ENCODE results near the gene MAGOH. TPM values are rescaled to one million over a fixed set of nuclear protein-coding genes. Genes with fewer than 3 reads are reported as not detected.
A peak's percentile ranks its signal among the peaks of the same experiment; 100 is the strongest.

MAGOH gene
- total RNA-seq, 4 donors from 2014 or later = 16.2 to 50.3 (median 20.2) TPM

- Histone ChIP-seq H3K36me3 (peaks cover 0 to 76% (median 3%) of the 10 kb centered on the region in 3 donors), H3K4me3 (no peak overlapping the region), H3K27ac (no peak overlapping the region), H3K27me3 (no peaks in the 10 kb centered on the region), H3K9me3 (peaks cover 0 to 18% (median 1%) of the 10 kb centered on the region in 4 donors), H3K4me1 (peaks cover 0 to 2% (median 0%) of the 10 kb centered on the region in 4 donors)
- TF ChIP-seq POLR2A (IDR thresholded peaks at IDR 0.05) = no peak
- no peak for TF ChIP-seq CTCF (IDR thresholded peaks at IDR 0.05)
- DNase-seq = no peak
Measured at GRCh38 chr1:53203466-53203865, 34.9 kb downstream of the MAGOH start.

GRCh38 chr1:53198241-53198651 is 40.1 kb downstream of the MAGOH start:
- TF ChIP-seq POLR2A (IDR thresholded peaks at IDR 0.05) (peak in 1 of 2 donors; percentile 56), CTCF (IDR thresholded peaks at IDR 0.05) (no peak)
- Histone ChIP-seq H3K27ac (peak overlapping the region; percentile 95 to 100 (median 100)), H3K36me3 (peaks cover 0 to 28% (median 0%) of the 10 kb centered on the region in 3 donors), H3K4me1 (peaks cover 0 to 24% (median 3%) of the 10 kb centered on the region in 4 donors), H3K9me3 (no peaks in the 10 kb centered on the region), H3K27me3 (no peaks in the 10 kb centered on the region), H3K4me3 (peak overlapping the region in 2 of 4 donors; percentile 78 to 97)
- DNase-seq = peak in 1 of 3 donors; percentile 70

- TF ChIP-seq POLR2A (IDR thresholded peaks at IDR 0.05) (no peak), CTCF (IDR thresholded peaks at IDR 0.05) (no peak)
- DNase-seq = no peak
Measured at GRCh38 chr1:53197291-53198200, 40.8 kb downstream of the MAGOH start.

GRCh38 chr1:53196485-53197290 is 41.6 kb downstream of the MAGOH start, which contains the start of gene CPT2:
TSS of gene CPT2 (plus strand) at chr1:53196824. CDS start at chr1:53196944, 120 bp downstream.
- TF ChIP-seq POLR2A (IDR thresholded peaks at IDR 0.05) (peak; percentile 90 to 96), CTCF (IDR thresholded peaks at IDR 0.05) (peak in 3 of 6 experiments; percentile 11 to 24 (median 18))
- Histone ChIP-seq H3K27me3 (no peaks in the 10 kb centered on the region), H3K9me3 (no peaks in the 10 kb centered on the region), H3K4me3 (peak within 1 kb of the TSS; percentile 78 to 99 (median 97)), H3K27ac (peak within 1 kb of the TSS; percentile 95 to 100 (median 100)), H3K36me3 (peaks cover 0 to 12% (median 0%) of the 10 kb centered on the region in 3 donors), H3K4me1 (peaks cover 0 to 24% (median 3%) of the 10 kb centered on the region in 4 donors)
- DNase-seq = peak; percentile 92 to 97 (median 94)

More at GRCh38 chr1:53197291-53198200, 40.8 kb downstream of the MAGOH start:
- peak overlapping the region; percentile 78 to 99 (median 97) for H3K4me3 ChIP-seq
- peak overlapping the region; percentile 95 to 100 (median 100) for H3K27ac ChIP-seq
- H3K4me1 ChIP-seq = peaks cover 0 to 24% (median 3%) of the 10 kb centered on the region in 4 donors
- H3K36me3 ChIP-seq = peaks cover 0 to 21% (median 0%) of the 10 kb centered on the region in 3 donors
- no peaks in the 10 kb centered on the region for H3K9me3 ChIP-seq
- H3K27me3 ChIP-seq = no peaks in the 10 kb centered on the region

GRCh38 chr1:53196017-53196484 is 42.3 kb downstream of the MAGOH start:
- H3K27me3 ChIP-seq = no peaks in the 10 kb centered on the region
- TF ChIP-seq CTCF (IDR thresholded peaks at IDR 0.05) = no peak
- TF ChIP-seq POLR2A (IDR thresholded peaks at IDR 0.05) = no peak
- H3K36me3 ChIP-seq = peaks cover 0 to 6% (median 0%) of the 10 kb centered on the region in 3 donors
- peak in 1 of 3 donors; percentile 70 for DNase-seq
- peak overlapping the region; percentile 95 to 100 (median 100) for H3K27ac ChIP-seq
- H3K4me1 ChIP-seq = peaks cover 0 to 24% (median 3%) of the 10 kb centered on the region in 4 donors
- peak overlapping the region; percentile 78 to 99 (median 97) for H3K4me3 ChIP-seq
- no peaks in the 10 kb centered on the region for H3K9me3 ChIP-seq

Measured in Peyer's patch (tissue), 4 donors.